SU-DHL-6 (cell line): Measurements from ENCODE around the gene SLC43A1.

Source experiments
- H2AFZ ChIP-seq: fragments of 200-600 bp; sonication (generic); 2 replicates; pipeline ENCODE4 v1.6.1; 2014; ENCODE audit warnings: low read depth, mild to moderate bottlenecking, moderate library complexity, mixed read lengths, antibody characterized with exemption, low read length; ENCODE audit not compliant: severe bottlenecking
- H3F3A ChIP-seq: fragments of 200-600 bp; shearing (Covaris generic); 2 replicates; pipeline ENCODE4 v1.6.0; 2016; ENCODE audit warnings: antibody characterized with exemption, mild to moderate bottlenecking; ENCODE audit not compliant: insufficient read depth
- H3K27ac ChIP-seq: fragments of 200-600 bp; sonication (generic); 2 replicates; pipeline ENCODE4 v1.5.1; 2016; ENCODE audit warnings: low read depth, mild to moderate bottlenecking, low read length, moderate library complexity, mixed read lengths
- H3K27me3 ChIP-seq: fragments of 200-600 bp; sonication (generic), shearing (Covaris generic); 2 replicates; pipeline ENCODE4 v1.6.0; 2014; ENCODE audit warnings: mild to moderate bottlenecking, low read length
- H3K36me3 ChIP-seq: fragments of 200-600 bp; sonication (generic); 2 replicates; pipeline ENCODE4 v1.6.1; 2014; ENCODE audit warnings: mild to moderate bottlenecking, low read length, mixed read lengths
- H3K4me2 ChIP-seq: fragments of 300-600, 200-600 bp; shearing (Covaris generic), sonication (generic); 2 replicates; pipeline ENCODE4 v1.6.0; 2014; ENCODE audit warnings: low read length, low read depth, mild to moderate bottlenecking; ENCODE audit not compliant: poor library complexity, severe bottlenecking
- H3K4me3 ChIP-seq: fragments of 200-600 bp; sonication (generic); 2 replicates; pipeline ENCODE4 v1.5.1; 2014; ENCODE audit warnings: antibody characterized with exemption, low read length, mild to moderate bottlenecking, mixed read lengths; ENCODE audit not compliant: insufficient read depth, poor library complexity, severe bottlenecking
- H3K79me2 ChIP-seq: fragments of 200-600 bp; sonication (generic); 2 replicates; pipeline ENCODE4 v1.6.1; 2014; ENCODE audit warnings: mild to moderate bottlenecking, low read length, moderate library complexity; ENCODE audit not compliant: insufficient read depth
- H3K9ac ChIP-seq: fragments of 200-600 bp; sonication (generic); 2 replicates; pipeline ENCODE4 v1.7.0; 2014; ENCODE audit warnings: mild to moderate bottlenecking, low read length
- H3K9me2 ChIP-seq: fragments of 200-600 bp; sonication (generic); replicated peaks from 2 replicates; pipeline ENCODE4 v1.6.1; 2014; ENCODE audit warnings: low read length; ENCODE audit not compliant: insufficient read depth
- H3K9me3 ChIP-seq: fragments of 200-600 bp; sonication (generic); 2 replicates; pipeline ENCODE4 v1.6.1; 2014; ENCODE audit warnings: low read length, mixed read lengths; ENCODE audit not compliant: insufficient read depth
- H4K20me1 ChIP-seq: fragments of 200-600 bp; sonication (generic); 2 replicates; pipeline ENCODE4 v1.6.1; 2014; ENCODE audit warnings: low read depth, mild to moderate bottlenecking, antibody characterized with exemption, low read length, moderate library complexity, mixed read lengths
- CTCF ChIP-seq: fragments of 200-600 bp; sonication (generic); IDR thresholded peaks from one replicate; pipeline ENCODE4 v1.5.1; 2017; ENCODE audit warnings: antibody characterized with exemption, mild to moderate bottlenecking, low read length, moderate library complexity; ENCODE audit not compliant: insufficient read depth, poor library complexity, severe bottlenecking
- EZH2phosphoT487 ChIP-seq: fragments of 200-600 bp; sonication (generic), shearing (Covaris generic); conservative IDR thresholded peaks from 2 replicates; pipeline ENCODE4 v1.6.1; 2018; ENCODE audit warnings: mild to moderate bottlenecking, antibody characterized with exemption, low read length, moderate library complexity, mixed read lengths

Gene SLC43A1

GRCh38 chr11:57555393-57555792 lies 39.9 kb upstream of the SLC43A1 start:
- Histone ChIP-seq H3K9me3 (no peaks in the 10 kb centered on the region), H3K4me2 (no peak overlapping the region), H3K36me3 (no peaks in the 10 kb centered on the region), H4K20me1 (no peaks in the 10 kb centered on the region), H3K9ac (no peak overlapping the region), H3K9me2 (no peaks in the 10 kb centered on the region), H2AFZ (no peak overlapping the region), H3K4me3 (no peak overlapping the region), H3K27ac (no peak overlapping the region), H3F3A (no peaks in the 10 kb centered on the region), H3K79me2 (no peaks in the 10 kb centered on the region), H3K27me3 (no peaks in the 10 kb centered on the region)
- TF ChIP-seq CTCF: no peak
- no peak for TF ChIP-seq EZH2phosphoT487

GRCh38 chr11:57552479-57552878 lies 37.0 kb upstream of the SLC43A1 start:
- H3K36me3 ChIP-seq: no peaks in the 10 kb centered on the region
- no peak overlapping the region for H2AFZ ChIP-seq
- H3K4me3 ChIP-seq: no peak overlapping the region
- H3K4me2 ChIP-seq: no peak overlapping the region
- no peaks in the 10 kb centered on the region for H3K9me2 ChIP-seq
- no peak overlapping the region for H3K27ac ChIP-seq
- H3K79me2 ChIP-seq: no peaks in the 10 kb centered on the region
- no peaks in the 10 kb centered on the region for H3F3A ChIP-seq
- TF ChIP-seq CTCF: no peak
- no peak for TF ChIP-seq EZH2phosphoT487
- H3K27me3 ChIP-seq: no peaks in the 10 kb centered on the region
- no peaks in the 10 kb centered on the region for H4K20me1 ChIP-seq
- H3K9ac ChIP-seq: no peak overlapping the region
- H3K9me3 ChIP-seq: no peaks in the 10 kb centered on the region

- no peaks in the 10 kb centered on the region for H3F3A ChIP-seq
- no peak overlapping the region for H3K27ac ChIP-seq
- H3K4me2 ChIP-seq: no peak overlapping the region
- TF ChIP-seq EZH2phosphoT487 (no peak), CTCF (no peak)
- no peak overlapping the region for H3K9ac ChIP-seq
- no peaks in the 10 kb centered on the region for H3K9me2 ChIP-seq
- H2AFZ ChIP-seq: no peak overlapping the region
- H3K4me3 ChIP-seq: no peak overlapping the region
- H3K27me3 ChIP-seq: no peaks in the 10 kb centered on the region
- H3K36me3 ChIP-seq: no peaks in the 10 kb centered on the region
- H3K79me2 ChIP-seq: no peaks in the 10 kb centered on the region
- no peaks in the 10 kb centered on the region for H3K9me3 ChIP-seq
- H4K20me1 ChIP-seq: no peaks in the 10 kb centered on the region
Measured at GRCh38 chr11:57551941-57552340, 36.4 kb upstream of the SLC43A1 start.

GRCh38 chr11:57549983-57550382 lies 34.5 kb upstream of the SLC43A1 start:
- Histone ChIP-seq H3K4me3 (no peak overlapping the region), H3K27me3 (no peaks in the 10 kb centered on the region), H3K9ac (no peak overlapping the region), H3K9me2 (no peaks in the 10 kb centered on the region), H4K20me1 (no peaks in the 10 kb centered on the region), H3K36me3 (no peaks in the 10 kb centered on the region), H2AFZ (no peak overlapping the region), H3K27ac (no peak overlapping the region), H3K9me3 (no peaks in the 10 kb centered on the region), H3F3A (no peaks in the 10 kb centered on the region), H3K4me2 (no peak overlapping the region), H3K79me2 (no peaks in the 10 kb centered on the region)
- TF ChIP-seq CTCF (no peak), EZH2phosphoT487 (no peak)
